ENCODE results near the gene CCDC149.

CCDC149 gene

GRCh38 chr4:24887881-24888430 lies 24.9 kb downstream of the CCDC149 start:
- TF ChIP-seq TAF1 (IDR thresholded peaks at IDR 0.05; ENCODE audit: low read depth, low read length) (no peak), POLR2AphosphoS5 (IDR thresholded peaks at IDR 0.05; ENCODE audit: low read depth, low read length) (no peak), POLR2A (IDR thresholded peaks at IDR 0.05; ENCODE audit: low read depth, low read length) (no peak), SPI1 (IDR thresholded peaks at IDR 0.05; ENCODE audit: low read depth, low read length) (no peak), POU2F2 (IDR thresholded peaks at IDR 0.05; ENCODE audit: low read depth, low read length) (no peak), PAX5 (IDR thresholded peaks at IDR 0.05; ENCODE audit: insufficient read depth, low read length, severe bottlenecking) (no peak)
- FAIRE-seq: no peak

GRCh38 chr4:24886596-24886995 lies 26.2 kb downstream of the CCDC149 start:
- DNase-seq (ENCODE audit: insufficient read length, low spot score) (no peak), FAIRE-seq (no peak)
- no peak for TF ChIP-seq POLR2AphosphoS5 (IDR thresholded peaks at IDR 0.05; ENCODE audit: low read depth, low read length)
- TF ChIP-seq POU2F2 (IDR thresholded peaks at IDR 0.05; ENCODE audit: low read depth, low read length): no peak
- no peak for TF ChIP-seq TAF1 (IDR thresholded peaks at IDR 0.05; ENCODE audit: low read depth, low read length)
- TF ChIP-seq PAX5 (IDR thresholded peaks at IDR 0.05; ENCODE audit: insufficient read depth, low read length, severe bottlenecking): no peak
- TF ChIP-seq SPI1 (IDR thresholded peaks at IDR 0.05; ENCODE audit: low read depth, low read length): no peak
- no peak for TF ChIP-seq POLR2A (IDR thresholded peaks at IDR 0.05; ENCODE audit: low read depth, low read length)

More at GRCh38 chr4:24887881-24888430, 24.9 kb downstream of the CCDC149 start:
- no peak for DNase-seq (ENCODE audit: insufficient read length, low spot score)

GRCh38 chr4:24885342-24885741 lies 27.5 kb downstream of the CCDC149 start:
- no peak for FAIRE-seq
- DNase-seq (ENCODE audit: insufficient read length, low spot score): no peak
- no peak for TF ChIP-seq TAF1 (IDR thresholded peaks at IDR 0.05; ENCODE audit: low read depth, low read length)

GRCh38 chr4:24884902-24885301 lies 27.9 kb downstream of the CCDC149 start:
- DNase-seq (ENCODE audit: insufficient read length, low spot score): no peak
- TF ChIP-seq PAX5 (IDR thresholded peaks at IDR 0.05; ENCODE audit: insufficient read depth, low read length, severe bottlenecking) (no peak), TAF1 (IDR thresholded peaks at IDR 0.05; ENCODE audit: low read depth, low read length) (no peak), POLR2AphosphoS5 (IDR thresholded peaks at IDR 0.05; ENCODE audit: low read depth, low read length) (no peak), SPI1 (IDR thresholded peaks at IDR 0.05; ENCODE audit: low read depth, low read length) (no peak), POU2F2 (IDR thresholded peaks at IDR 0.05; ENCODE audit: low read depth, low read length) (no peak), POLR2A (IDR thresholded peaks at IDR 0.05; ENCODE audit: low read depth, low read length) (no peak)
- no peak for FAIRE-seq

GRCh38 chr4:24881508-24882196 lies 31.2 kb downstream of the CCDC149 start:
- FAIRE-seq (no peak), DNase-seq (ENCODE audit: insufficient read length, low spot score) (no peak)
- TF ChIP-seq SPI1 (IDR thresholded peaks at IDR 0.05; ENCODE audit: low read depth, low read length): peak; percentile 66
- no peak for TF ChIP-seq POU2F2 (IDR thresholded peaks at IDR 0.05; ENCODE audit: low read depth, low read length)
- no peak for TF ChIP-seq TAF1 (IDR thresholded peaks at IDR 0.05; ENCODE audit: low read depth, low read length)

GRCh38 chr4:24880186-24880585 lies 32.7 kb downstream of the CCDC149 start:
- TF ChIP-seq PAX5 (IDR thresholded peaks at IDR 0.05; ENCODE audit: insufficient read depth, low read length, severe bottlenecking) (no peak), POLR2A (IDR thresholded peaks at IDR 0.05; ENCODE audit: low read depth, low read length) (no peak), POLR2AphosphoS5 (IDR thresholded peaks at IDR 0.05; ENCODE audit: low read depth, low read length) (no peak), TAF1 (IDR thresholded peaks at IDR 0.05; ENCODE audit: low read depth, low read length) (no peak), SPI1 (IDR thresholded peaks at IDR 0.05; ENCODE audit: low read depth, low read length) (no peak), POU2F2 (IDR thresholded peaks at IDR 0.05; ENCODE audit: low read depth, low read length) (no peak)
- DNase-seq (ENCODE audit: insufficient read length, low spot score): no peak

GRCh38 chr4:24878636-24879016 lies 34.2 kb downstream of the CCDC149 start:
- FAIRE-seq (no peak), DNase-seq (ENCODE audit: insufficient read length, low spot score) (no peak)
- TF ChIP-seq SPI1 (IDR thresholded peaks at IDR 0.05; ENCODE audit: low read depth, low read length) (no peak), TAF1 (IDR thresholded peaks at IDR 0.05; ENCODE audit: low read depth, low read length) (no peak), POU2F2 (IDR thresholded peaks at IDR 0.05; ENCODE audit: low read depth, low read length) (no peak), POLR2A (IDR thresholded peaks at IDR 0.05; ENCODE audit: low read depth, low read length) (no peak)

More at GRCh38 chr4:24880186-24880585, 32.7 kb downstream of the CCDC149 start:
- no peak for FAIRE-seq

GRCh38 chr4:24877868-24878635 lies 34.8 kb downstream of the CCDC149 start:
- no peak for DNase-seq (ENCODE audit: insufficient read length, low spot score)
- no peak for FAIRE-seq
- TF ChIP-seq POLR2A (IDR thresholded peaks at IDR 0.05; ENCODE audit: low read depth, low read length): no peak
- no peak for TF ChIP-seq TAF1 (IDR thresholded peaks at IDR 0.05; ENCODE audit: low read depth, low read length)
- no peak for TF ChIP-seq POLR2AphosphoS5 (IDR thresholded peaks at IDR 0.05; ENCODE audit: low read depth, low read length)
- TF ChIP-seq PAX5 (IDR thresholded peaks at IDR 0.05; ENCODE audit: insufficient read depth, low read length, severe bottlenecking): no peak
- TF ChIP-seq SPI1 (IDR thresholded peaks at IDR 0.05; ENCODE audit: low read depth, low read length): no peak
- no peak for TF ChIP-seq POU2F2 (IDR thresholded peaks at IDR 0.05; ENCODE audit: low read depth, low read length)

GRCh38 chr4:24876431-24876830 lies 36.4 kb downstream of the CCDC149 start:
- FAIRE-seq: no peak
- no peak for DNase-seq (ENCODE audit: insufficient read length, low spot score)

More at GRCh38 chr4:24876431-24876830, 36.4 kb downstream of the CCDC149 start:
- TF ChIP-seq POLR2AphosphoS5 (IDR thresholded peaks at IDR 0.05; ENCODE audit: low read depth, low read length): no peak
- no peak for TF ChIP-seq TAF1 (IDR thresholded peaks at IDR 0.05; ENCODE audit: low read depth, low read length)
- TF ChIP-seq PAX5 (IDR thresholded peaks at IDR 0.05; ENCODE audit: insufficient read depth, low read length, severe bottlenecking): no peak
- TF ChIP-seq SPI1 (IDR thresholded peaks at IDR 0.05; ENCODE audit: low read depth, low read length): no peak
- no peak for TF ChIP-seq POU2F2 (IDR thresholded peaks at IDR 0.05; ENCODE audit: low read depth, low read length)
- no peak for TF ChIP-seq POLR2A (IDR thresholded peaks at IDR 0.05; ENCODE audit: low read depth, low read length)

Data from GM12891 (cell line).